ENCODE data around the gene MYBBP1A. TPM values are rescaled to one million over a fixed set of nuclear protein-coding genes. Genes with fewer than 3 reads are reported as not detected.

The MYBBP1A gene
- total and polyA plus RNA-seq, 2 of the 13 experiments (the other 11 are each of a cell fraction or from before 2014, with no cell fraction given) = 18.6 to 54.8 TPM

DNA sequence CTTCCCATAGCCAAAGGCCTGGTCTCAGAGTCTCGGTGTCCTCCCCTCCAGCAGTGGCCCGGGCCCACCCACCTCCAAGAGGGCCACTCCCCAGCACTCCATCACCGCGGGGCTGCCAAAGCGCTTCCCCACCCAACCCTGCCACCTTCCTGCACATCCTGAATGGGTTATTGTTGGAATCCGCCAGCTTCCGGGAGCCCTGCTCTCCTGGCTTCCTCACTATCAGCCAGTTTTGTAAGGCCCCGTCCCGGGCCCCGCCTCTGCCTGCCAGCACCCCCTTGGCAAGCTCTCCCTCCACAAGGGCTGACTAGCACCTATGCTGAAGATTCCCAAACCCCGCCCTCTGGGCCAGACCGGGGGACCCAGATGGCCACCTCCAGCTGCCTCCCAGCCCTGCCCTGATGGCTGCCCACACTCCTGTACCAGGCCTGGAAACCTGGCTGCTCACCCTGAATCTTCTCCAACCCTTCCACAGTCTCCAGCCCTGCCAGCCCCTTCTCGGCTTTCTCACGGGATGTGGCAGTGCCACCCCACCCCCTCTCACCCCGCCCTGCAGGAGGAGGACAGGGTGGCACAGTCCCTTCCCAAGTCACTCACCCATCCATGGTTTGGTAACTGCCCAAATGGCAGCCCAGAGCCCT is 14.4 kb downstream of the MYBBP1A start:
- H4K20me1 ChIP-seq (ENCODE audit: insufficient read depth, low read length) = 0 out of 2 replicates have a peak, but pooled peaks cover 2% of the 10 kb centered on the region
- intact Hi-C loops (cut with micrococcal nuclease; ENCODE audit: unreplicated experiment) (no loop called here), in situ Hi-C loops (cut with HindIII; ENCODE audit: extremely low pct_ligation_motif_present, low pct_unique_long_range_greater_than_20kb) (no loop called here)
- H3K36me3 ChIP-seq (replicated peaks in 1 of 2; ENCODE audit: control insufficient read depth in 1 of 2, insufficient read depth in 2 of 2, low read length in 2 of 2) = peaks cover 34 to 62% of the 10 kb centered on the region in 2 experiments
- no peak overlapping the region for H3K27ac ChIP-seq (ENCODE audit: extremely low read length, insufficient read depth, low read length)
- no peaks in the 10 kb centered on the region for H3K9me3 ChIP-seq (ENCODE audit: low read length)
- 93% methylated on average over 15 of the region's 15 CpGs for WGBS (ENCODE audit: low lambda C conversion rate)
- no peak overlapping the region for H3K9ac ChIP-seq (ENCODE audit: insufficient read depth, low read depth, low read length)
- no peak overlapping the region for H3K4me3 ChIP-seq (replicated peaks in 1 of 3; ENCODE audit: insufficient read depth in 1 of 3, low read depth in 2 of 3, low read length in 3 of 3)
- FAIRE-seq (no peak), ATAC-seq (no peak), DNase-seq (ENCODE audit: low spot score) (no peak)
- H3K4me1 ChIP-seq (ENCODE audit: insufficient read depth, low read length) = peaks cover 9% of the 10 kb centered on the region; the same call in 1 of the 2 replicates
- BruUV-seq (replicated peaks) = no TSS peak
- H3K79me2 ChIP-seq (ENCODE audit: insufficient read depth, low read length) = no peaks in the 10 kb centered on the region
- H2AFZ ChIP-seq (ENCODE audit: low read length) = no peak overlapping the region
- H3K27me3 ChIP-seq (ENCODE audit: control insufficient read depth in 1 of 2, insufficient read depth in 2 of 2, low read length in 2 of 2) = no peaks in the 10 kb centered on the region
- TF ChIP-seq ZNF629 (CRISPR knock-in tag; conservative IDR thresholded peaks at IDR 0.05) (no peak), NCOA5 (CRISPR knock-in tag; IDR thresholded peaks at IDR 0.05) (no peak), POGZ (CRISPR knock-in tag; IDR thresholded peaks at IDR 0.05) (no peak)
- TF ChIP-seq, protein P1, sequence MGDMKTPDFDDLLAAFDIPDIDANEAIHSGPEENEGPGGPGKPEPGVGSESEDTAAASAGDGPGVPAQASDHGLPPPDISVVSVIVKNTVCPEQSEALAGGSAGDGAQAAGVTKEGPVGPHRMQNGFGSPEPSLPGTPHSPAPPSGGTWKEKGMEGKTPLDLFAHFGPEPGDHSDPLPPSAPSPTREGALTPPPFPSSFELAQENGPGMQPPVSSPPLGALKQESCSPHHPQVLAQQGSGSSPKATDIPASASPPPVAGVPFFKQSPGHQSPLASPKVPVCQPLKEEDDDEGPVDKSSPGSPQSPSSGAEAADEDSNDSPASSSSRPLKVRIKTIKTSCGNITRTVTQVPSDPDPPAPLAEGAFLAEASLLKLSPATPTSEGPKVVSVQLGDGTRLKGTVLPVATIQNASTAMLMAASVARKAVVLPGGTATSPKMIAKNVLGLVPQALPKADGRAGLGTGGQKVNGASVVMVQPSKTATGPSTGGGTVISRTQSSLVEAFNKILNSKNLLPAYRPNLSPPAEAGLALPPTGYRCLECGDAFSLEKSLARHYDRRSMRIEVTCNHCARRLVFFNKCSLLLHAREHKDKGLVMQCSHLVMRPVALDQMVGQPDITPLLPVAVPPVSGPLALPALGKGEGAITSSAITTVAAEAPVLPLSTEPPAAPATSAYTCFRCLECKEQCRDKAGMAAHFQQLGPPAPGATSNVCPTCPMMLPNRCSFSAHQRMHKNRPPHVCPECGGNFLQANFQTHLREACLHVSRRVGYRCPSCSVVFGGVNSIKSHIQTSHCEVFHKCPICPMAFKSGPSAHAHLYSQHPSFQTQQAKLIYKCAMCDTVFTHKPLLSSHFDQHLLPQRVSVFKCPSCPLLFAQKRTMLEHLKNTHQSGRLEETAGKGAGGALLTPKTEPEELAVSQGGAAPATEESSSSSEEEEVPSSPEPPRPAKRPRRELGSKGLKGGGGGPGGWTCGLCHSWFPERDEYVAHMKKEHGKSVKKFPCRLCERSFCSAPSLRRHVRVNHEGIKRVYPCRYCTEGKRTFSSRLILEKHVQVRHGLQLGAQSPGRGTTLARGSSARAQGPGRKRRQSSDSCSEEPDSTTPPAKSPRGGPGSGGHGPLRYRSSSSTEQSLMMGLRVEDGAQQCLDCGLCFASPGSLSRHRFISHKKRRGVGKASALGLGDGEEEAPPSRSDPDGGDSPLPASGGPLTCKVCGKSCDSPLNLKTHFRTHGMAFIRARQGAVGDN (CRISPR knock-in tag; IDR thresholded peaks at IDR 0.05) = 0 out of 2 replicates have a peak, but pooled peaks have one; percentile 9
- TF ChIP-seq, protein P2, sequence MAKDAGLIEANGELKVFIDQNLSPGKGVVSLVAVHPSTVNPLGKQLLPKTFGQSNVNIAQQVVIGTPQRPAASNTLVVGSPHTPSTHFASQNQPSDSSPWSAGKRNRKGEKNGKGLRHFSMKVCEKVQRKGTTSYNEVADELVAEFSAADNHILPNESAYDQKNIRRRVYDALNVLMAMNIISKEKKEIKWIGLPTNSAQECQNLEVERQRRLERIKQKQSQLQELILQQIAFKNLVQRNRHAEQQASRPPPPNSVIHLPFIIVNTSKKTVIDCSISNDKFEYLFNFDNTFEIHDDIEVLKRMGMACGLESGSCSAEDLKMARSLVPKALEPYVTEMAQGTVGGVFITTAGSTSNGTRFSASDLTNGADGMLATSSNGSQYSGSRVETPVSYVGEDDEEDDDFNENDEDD (CRISPR knock-in tag; IDR thresholded peaks at IDR 0.05; ENCODE audit: borderline replicate concordance) = no peak
- POLR2A ChIA-PET = interaction anchor here (1.2 kb wide), 1 partner anchor 14 kb away, joined by 6 read pairs; the partner anchor contains the start of gene MYBBP1A
- no peak overlapping the region for H3K4me2 ChIP-seq (ENCODE audit: low read depth, low read length)
- CTCF ChIA-PET (ENCODE audit: low intra/inter-chr PET ratio, low total read pairs) = interaction anchor here (1.9 kb wide), 1 partner anchor 120 kb away, joined by 8 read pairs; no protein-coding TSS in a partner anchor
